GM19438 (cell line): ENCODE data around the gene ZNF536.

Source experiments
- ATAC-seq: cut with Tn5 transposase; IDR thresholded peaks from one replicate; pipeline ENCODE4 v1.9.1; 2021; ENCODE audit warnings: low read depth; ENCODE audit not compliant: unreplicated experiment

Gene ZNF536

DNA sequence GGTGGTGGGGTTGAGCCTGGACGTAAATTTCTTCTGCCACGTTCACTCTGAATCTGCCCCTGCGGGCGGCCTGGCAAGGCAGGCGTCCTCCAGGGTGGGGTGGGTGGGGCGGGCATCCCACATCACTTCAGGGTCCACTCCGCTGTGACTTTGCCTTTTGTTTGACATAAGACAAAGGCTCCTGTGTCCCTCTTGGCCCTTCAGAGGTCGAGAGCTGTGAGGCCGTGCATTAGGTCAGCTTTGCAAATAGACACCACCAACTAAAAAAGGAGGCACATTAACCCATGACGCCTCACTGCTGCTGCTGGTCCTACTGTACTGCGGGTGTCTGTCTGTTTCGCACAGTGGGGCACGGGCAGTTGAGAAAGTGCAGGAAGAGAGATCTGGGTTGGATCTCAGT, 10.5 kb upstream of the ZNF536 start:
- no peak for ATAC-seq

DNA sequence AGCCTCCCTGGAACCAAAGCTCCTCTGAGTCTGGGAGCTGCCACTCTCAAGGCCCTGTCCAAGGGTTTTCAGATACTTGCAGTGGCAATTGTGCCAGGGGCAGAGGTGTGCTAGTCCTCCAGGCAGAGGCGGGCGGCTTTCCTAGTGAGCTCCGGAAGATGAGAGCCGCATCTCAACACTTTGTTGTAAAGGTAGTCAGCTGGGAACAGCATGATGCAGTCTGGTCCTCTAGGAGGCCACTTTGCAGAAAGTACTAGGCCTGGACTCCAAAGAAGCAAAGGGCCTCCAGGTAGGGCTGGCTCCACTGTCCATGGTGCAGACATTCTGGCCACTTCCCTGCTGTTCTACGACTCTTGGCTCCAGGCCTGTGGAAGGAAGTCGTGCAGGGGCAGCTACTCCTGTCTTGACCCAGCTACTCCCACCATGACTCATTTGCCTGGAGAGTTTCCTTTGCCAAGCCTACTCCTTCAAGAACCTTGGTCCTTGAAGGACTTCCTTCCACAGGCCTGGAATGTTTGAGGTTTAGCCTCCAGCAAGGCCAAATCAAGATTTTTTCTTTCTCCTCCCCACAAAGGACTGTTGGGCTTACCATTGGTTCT, 9.9 kb upstream of the ZNF536 start:
- ATAC-seq = no peak

DNA sequence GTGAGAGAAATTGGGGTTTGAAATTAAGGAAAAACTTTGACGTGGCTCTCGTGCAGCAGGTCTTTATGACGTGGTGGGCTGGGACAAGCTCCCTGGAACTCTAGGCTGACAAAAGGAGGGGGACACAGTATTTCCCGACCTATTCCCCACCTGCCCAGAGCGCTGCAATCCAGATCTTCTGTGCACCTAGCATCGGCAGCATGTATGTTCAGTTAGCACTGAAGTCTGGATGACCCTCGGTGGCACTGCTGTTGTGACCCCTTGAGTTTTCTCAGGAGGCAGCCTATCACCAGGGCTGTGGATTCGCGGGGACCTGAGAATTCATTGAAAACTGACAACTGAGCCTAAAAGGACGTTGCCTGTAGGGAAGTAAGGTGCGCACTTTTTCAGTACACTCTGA, 9.1 kb upstream of the ZNF536 start:
- no peak for ATAC-seq

DNA sequence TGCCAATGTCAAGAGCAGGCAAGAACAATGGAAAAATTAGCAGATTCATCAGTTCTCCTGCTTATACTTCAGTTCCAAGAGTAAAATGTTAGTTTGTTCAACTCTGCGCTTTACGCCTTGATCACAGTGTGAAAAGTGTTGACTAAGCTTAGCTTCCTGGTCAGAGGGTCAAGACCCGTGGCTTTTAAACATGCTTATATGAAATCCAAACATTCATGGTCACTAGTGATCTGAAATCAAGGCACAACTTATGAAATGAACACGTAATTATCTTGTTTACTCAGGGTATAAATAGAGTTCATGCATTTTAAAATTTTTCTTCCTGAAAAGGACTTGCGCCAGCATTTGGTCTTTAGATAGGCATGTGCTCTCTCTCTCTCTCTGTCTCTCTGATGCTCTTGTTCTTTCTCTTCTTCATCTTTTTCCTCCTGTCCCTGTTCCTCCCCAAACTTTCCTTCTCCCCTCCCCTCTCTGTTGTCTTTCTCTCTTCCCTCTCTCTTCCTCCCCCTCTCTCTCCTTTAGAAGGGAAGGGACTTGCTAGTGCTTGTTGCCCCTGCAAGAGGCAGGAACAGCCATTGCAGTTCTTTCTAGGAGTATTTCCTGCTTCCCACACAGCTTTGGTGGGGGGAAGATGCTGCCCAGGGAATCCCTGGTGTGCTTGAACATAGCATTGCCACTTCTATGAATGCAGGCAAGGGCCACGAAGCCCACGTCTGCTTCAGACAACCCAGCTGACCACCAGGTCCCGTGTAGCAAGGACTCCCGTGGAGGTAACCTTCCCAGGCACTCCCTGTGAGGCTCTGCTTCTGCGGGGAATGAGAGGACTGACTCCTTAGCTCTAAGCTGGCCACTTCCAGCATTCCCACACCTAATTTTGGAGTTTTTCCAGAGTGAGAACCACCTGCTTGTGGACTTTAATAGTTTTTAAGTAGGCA, 7.1 kb upstream of the ZNF536 start:
- ATAC-seq = no peak

DNA sequence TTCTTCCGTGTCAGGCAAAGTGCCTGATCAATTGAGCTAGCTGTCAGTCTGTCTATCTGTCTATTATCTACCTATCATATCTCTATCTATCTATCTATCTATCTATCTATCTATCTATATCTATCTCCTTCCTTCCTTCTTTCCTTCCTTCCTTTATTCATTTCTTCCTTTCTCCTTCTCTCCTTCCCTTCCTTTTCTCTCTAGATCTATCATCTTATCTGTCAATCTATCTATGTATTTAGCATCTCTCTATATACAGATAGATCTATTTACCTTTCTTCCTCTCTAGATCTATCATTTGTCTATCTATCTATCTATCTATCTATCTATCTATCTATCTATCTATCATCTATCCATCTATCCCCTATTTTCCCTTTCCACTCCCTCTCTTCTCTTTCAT, 5.9 kb upstream of the ZNF536 start:
- ATAC-seq = no peak

DNA sequence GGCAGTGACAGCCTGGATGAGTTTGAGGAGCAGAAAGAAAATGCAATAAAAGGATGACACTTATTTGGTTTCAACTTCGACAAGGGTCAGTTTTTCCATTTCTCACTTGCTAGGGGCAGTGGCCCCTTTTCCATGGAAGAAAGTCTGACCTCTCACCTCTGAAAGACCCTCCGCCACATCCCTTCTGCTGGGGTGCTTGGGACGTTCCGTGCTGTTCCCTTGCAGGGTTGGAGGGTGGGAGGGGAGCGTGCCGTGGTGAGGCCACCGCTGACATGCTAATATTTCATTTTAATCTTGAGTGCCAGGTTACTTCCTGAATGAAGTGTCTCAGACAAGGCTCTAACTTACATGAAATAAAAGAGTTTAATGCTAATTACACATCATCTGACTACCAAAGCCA, 5.2 kb upstream of the ZNF536 start:
- no peak for ATAC-seq

DNA sequence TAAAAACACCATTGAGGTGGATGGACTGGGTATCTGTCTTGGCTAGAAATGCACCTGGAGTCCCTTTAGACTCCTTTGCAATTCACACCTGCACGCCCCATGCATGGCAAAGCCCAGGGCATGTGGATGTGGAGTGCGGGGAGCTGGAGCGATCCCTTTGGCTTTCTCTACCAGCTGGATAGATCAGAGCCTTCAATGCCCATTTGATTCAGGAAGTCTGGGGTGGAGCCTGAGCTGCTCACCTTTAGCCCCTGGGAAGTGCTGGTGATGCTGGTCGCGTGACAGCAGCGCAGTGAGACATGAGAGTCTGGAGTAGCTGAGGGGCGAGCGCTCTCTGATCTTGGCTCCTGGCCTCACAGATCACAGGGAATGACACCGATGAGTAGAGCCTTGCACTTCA, 4.8 kb upstream of the ZNF536 start:
- ATAC-seq = no peak

DNA sequence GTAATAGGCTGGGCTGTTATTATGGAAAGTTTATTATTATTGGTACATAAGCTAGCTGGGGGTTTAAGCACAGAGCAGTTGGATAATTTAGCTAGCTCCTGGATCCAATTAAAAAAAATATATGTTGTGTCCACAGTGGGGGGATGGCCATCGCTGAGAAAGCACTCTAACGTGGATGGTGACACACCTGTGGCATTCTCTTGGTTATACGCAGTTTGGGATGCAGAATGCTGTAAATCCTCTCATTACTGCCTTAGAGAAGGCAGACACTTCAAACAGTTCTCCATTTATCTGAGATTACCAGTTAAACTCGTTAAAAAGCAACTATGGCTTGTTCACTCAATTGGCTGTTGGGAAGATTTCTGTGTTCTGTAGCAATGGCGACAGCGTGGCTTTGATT, 2.4 kb upstream of the ZNF536 start:
- no peak for ATAC-seq

DNA sequence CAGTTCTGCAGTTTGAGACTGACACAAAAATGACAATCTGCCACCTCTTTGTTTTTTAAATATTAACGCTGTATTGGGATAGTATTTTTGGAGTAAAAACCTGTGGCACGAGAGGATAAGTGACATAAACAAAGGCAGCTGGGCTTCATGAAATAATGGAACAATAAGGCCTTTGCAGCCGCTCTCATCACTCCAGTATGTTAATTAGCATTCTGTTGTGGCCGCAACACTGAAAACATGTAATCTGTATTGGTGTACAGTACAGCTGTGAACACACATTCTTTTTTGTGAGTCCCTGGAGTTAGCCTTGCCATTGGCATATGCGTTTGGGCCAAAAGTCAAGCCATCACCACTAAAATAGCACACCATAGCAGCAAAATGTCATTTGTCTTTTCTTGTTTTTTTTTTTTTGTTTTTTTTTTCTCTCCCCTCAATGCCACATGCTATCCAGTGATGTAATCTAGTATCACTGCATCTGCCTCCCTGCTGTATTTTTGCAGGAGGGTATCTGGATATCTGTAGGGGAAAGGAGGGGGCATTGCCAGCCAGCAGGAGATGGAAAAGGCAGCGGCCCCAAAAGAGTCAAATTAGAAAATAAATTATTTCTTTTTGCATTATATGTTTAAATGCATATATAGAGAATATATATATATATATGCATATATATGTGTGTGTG, 885 bp upstream of the ZNF536 start:
- ATAC-seq = no peak

DNA sequence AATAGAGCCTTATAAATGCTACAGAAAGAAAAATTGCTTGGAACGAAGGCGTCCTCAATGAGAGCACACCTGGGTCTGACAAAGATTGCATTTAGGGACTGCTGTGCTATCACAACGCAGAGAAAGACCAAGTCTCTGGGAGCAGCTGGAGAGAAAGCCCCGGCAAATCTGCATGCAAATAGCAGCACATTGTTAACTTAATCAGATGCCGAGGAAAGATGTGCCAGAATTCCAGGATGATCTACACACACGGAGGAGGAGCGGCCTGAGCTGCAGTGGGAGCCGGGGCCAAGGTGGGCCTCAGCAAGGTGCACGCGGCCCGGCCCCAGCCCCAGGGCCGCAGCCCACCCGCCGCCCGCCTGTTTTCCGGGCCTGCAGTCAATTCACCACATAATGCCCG, 1.4 kb downstream of the ZNF536 start:
- ATAC-seq = no peak

DNA sequence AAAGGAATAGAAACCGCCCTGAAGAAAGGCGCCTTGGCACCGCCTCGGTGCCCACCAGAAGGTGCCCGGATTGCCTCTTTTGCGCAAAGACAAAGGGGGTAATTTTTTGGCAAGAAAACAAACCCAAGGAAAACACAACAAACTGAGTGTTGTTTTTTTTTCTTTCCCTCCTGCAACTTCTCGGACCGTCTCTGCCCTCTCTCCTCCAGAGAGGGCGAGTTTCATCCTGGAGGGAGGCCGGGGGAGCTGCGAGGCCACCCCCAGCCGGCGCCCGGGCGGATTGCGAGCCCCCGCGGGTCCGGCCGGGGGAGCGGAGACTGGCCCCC, 2.3 kb downstream of the ZNF536 start:
- ATAC-seq = no peak

DNA sequence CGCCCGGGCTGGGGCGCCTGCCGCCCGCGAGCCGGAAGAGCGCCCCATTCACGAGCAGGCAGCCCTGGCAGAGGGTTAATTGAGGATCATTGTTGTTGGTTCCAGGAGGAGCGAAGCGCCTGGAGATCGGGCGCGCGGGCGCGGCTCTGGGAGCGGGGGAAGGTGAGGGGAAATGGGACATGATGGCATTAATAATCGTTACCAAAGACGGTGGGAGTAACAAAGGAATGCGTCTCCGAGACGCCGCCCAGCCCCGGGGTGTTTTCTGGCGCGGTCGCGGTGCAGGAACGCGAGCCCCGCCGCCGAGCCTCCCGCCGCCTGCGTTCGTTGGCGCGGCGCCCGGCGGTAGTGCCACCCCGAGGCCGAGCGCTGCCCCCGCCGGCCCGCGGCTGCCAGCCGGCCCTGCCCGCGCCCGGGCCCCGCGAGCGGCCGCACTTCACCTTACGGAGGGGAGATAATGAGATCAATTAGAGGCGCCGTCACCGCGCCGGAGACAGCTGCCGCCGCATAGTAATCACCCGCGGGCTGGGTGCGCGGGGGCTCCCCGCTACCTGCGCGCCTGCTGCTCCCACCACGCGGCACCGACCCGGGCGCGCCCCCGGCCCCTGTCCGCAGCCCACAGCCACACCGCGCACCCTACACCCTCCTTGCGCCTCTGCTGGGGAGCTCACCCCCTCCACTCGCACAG, 2.8 kb downstream of the ZNF536 start:
- ATAC-seq = no peak

DNA sequence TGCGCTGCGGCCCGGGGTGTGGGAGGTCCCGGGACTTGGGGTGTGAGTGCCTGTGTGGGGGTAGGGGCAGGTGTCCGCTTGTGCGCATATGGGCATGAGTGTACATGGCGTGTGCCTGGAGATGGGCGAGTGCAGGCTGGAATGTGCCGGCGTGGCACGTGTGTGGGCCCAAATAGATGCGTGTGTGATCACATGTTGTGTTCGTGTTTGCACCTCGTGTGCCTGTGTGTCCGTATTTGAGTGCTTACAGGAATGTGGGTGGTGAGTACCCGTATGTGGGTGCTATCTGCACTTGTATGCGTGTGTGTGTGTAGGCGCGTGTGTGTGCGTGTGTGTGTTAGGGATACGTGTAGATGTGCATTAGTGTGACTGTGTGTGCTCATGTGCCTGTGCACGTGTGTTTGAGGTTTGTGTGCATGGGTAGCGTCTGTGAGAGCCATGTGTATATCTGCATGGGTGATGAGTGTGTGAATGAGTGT, 3.4 kb downstream of the ZNF536 start:
- no peak for ATAC-seq

DNA sequence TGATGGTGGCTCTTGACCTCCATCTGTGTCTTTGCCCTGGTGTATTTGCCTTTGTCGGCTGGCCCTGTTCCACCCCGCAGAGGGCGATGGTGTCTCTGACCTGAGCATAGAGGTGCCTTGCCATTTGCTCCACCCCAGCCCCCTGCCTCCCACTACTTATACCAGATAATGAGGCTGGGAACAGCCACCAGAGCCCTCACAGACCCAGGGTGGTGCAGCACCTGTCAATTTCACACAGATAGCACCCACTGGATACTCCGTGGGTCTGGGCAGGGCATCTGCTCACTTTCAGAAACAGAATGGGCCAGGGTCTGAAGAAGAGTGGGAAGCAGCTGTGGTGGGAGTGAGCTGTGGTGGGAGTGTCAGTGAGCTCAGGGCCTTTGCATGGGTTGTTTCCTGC, 4.1 kb downstream of the ZNF536 start:
- ATAC-seq = no peak

DNA sequence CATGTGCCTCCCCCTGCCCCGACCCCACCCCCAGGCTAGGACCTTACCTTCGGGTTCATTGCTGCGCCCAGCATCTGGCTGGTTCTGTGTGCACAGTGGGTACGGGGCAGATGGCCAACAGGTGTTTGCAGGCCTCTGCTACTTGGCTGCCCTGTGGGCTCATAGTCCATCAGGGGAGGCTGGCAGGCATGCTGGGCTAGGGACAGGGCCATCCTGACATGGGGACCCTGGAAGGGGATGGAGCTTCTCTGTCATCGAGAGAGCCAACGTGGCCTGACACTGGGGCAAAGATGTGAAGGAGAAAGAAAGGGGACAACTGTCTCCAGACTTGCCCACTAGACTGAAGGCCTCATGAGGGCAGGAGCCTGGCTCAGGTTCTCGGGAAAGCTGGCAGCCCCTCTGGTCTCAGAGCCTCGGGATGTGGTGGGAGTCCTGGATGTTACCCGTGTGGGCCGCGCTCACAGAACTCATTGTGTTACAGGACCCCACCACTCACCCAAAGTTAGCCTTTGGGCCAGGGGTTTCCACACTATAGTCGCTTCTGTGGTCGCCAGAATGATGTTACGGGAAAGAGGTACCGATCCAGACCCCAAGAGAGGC, 4.7 kb downstream of the ZNF536 start:
- no peak for ATAC-seq

DNA sequence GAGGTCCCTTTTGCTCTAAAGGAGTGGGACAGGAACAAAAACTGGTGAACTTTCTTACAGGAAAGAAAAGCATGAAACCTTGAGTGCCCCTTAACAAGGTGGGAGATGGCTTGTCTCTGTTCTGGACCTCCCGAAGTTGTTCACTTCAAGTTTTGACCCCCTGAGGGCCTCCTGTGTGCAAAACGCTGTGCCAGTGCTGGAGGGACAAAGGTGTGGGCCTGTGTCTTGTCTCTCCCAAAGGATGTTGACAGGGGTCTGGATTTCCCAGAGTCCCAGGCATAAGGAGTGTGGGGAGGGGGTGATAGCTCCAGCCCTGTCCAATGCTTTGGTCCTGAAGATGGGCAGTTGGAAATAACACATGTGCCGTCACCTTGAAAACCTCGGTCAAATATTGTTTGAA, 6.5 kb downstream of the ZNF536 start:
- no peak for ATAC-seq

DNA sequence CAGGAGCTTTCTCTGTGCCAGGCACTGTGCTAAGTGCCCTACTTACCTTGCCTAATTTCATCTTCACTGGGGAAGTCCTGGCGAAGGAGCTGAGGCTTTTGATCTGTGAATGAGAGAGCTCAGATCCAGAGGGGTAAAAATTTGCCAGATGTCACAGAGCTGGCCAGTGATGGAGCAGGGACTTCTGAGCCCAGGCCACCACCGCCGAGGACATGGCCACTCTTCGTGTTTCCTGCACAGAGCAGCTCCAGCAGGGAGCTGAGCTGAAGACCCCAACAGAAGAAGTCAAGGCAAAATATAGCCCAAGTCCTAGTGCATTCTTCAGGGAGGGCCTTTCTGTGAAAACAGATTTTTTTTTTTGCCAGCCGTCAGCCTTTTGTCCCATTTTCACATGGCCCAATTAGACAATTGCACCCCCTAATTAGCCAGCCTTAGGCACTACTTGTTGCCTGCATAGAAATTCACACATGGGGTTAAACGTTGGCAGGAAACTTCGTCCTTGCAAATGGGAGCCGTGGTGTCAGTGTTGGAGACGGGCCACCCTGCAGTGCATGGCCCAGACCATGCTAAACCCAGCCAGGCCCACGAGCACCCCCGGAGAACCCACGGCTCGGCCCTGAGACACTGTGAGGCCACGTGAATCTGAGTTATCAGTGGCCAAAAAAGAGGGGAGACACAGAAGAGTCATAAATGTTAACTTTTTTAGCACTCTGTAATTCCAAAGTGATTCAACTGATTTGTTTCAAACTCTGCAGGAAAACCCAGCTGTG, 7.8 kb downstream of the ZNF536 start:
- ATAC-seq = no peak

DNA sequence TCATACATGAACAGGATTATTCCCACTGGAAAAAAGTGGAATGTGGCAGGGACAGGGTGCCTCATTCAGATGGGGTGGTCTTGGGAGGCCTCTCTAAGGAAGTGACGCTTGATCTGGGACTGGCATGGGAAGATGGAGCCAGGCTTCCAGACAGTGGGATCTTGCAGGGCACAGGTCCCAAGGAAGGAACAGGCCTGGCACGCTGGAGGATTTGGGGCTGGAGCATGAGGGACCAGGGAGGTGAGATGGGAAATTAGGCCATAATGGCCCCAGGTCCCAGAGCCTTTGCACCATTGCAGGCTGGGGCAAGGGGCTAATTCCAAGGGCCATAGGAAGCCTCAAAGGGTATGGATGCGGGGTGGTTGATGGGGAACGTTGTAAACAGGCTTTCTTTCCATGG, 9.2 kb downstream of the ZNF536 start:
- no peak for ATAC-seq

DNA sequence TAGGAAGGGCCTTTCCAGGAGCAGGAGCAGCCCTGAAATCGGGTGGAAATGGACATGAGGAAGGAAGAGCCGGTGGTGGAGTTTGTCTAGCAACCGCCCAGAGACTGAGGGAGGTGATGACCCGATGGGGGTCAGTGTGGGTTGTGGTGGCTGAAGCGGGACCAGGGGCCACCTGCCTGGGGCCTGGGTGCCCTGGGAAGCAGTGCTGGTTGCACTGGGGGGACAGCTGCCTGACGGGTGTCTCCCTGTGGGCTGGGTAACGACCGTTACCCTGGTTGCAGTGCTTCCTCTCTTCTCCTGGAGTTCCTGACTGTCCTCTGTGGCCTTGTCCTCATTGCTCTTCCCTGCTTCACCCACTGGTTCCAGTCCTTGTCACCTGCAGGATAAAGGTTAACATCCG, 13.0 kb downstream of the ZNF536 start:
- ATAC-seq = no peak

DNA sequence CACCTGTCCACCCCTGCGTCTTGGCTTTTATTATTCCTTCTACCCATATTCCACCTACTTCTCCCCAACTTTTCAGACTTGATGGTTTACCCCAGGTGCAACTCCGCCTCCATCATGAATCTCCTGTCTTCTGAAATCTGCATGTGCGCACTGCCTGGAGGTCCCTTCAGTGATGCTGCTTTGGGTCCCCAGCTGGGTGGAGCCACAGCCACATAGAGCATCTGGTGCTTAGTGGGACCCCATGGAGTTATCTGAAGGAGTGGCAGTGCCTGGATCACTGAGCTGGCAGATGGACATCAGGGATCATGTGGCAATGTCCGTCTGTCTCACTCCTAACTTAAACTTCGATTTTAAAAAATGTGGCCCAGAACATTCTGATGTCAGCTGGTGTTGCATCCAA, 13.5 kb downstream of the ZNF536 start:
- ATAC-seq = no peak
